NK-92 (cell line): Measurements from ENCODE around the gene VEGFB.

ENCODE experiments used
- DNase-seq: peaks from one replicate; lab custom pipeline; 2025; ENCODE audit not compliant: unreplicated experiment; lab: John Stamatoyannopoulos, UW

Gene VEGFB

GRCh38 chr11:64230171-64230984 lies 4.0 kb upstream of the VEGFB start, which contains the start of gene DNAJC4:
DNAJC4 (plus strand) TSS chr11:64230548; CDS start chr11:64230855, 307 bp downstream.
- no peak for DNase-seq

- no peak for DNase-seq
Observed at GRCh38 chr11:64230985-64231365, 3.4 kb upstream of the VEGFB start.

DNA sequence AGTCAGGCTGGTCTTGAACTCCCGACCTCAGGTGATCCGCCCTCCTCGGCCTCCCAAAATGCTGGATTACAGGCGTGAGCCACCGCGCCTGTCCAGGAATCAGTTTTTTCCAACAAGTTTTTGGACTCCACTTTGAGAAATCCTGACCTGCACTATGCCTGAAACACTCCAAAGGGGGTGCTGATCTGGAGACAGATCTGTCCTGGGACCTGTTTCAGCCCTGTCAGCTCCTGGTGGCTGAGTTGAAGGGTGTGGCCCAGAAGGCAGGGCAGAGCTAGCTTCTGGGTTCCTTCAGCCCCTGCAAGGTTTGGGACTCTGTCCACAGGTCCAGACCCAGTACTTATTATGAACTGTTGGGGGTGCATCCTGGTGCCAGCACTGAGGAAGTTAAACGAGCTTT lies 2.8 kb upstream of the VEGFB start:
- no peak for DNase-seq

DNA sequence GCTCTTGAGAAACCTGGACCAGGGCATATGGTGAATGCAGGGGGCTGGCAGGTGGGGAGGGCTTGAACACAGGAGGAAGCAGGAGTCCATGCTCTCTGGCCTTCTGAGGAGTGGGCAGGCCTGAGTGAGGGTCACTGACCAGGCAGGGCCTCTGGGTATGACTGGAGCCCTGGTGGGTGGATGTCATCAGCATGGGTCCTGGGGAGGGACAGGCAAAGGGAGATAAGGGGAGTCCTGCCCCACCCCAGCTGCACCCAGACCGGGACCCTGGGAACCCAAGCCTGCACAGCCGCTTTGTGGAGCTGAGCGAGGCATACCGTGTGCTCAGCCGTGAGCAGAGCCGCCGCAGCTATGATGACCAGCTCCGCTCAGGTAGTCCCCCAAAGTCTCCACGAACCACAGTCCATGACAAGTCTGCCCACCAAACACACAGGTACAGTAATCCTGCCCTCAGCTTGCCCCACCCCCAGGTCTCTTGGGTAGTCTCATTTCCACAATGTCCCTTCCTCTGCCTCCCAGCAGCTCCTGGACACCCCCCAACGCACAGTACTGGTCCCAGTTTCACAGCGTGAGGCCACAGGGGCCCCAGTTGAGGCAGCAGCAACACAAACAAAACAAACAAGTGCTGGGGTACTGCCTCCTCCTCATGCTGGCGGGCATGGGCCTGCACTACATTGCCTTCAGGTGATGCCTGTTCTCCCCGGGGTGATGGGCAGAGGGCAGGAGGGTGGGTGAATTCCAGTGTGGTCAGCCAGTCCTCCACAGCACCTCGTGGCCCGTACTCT lies 2.0 kb upstream of the VEGFB start:
- no peak for DNase-seq

DNA sequence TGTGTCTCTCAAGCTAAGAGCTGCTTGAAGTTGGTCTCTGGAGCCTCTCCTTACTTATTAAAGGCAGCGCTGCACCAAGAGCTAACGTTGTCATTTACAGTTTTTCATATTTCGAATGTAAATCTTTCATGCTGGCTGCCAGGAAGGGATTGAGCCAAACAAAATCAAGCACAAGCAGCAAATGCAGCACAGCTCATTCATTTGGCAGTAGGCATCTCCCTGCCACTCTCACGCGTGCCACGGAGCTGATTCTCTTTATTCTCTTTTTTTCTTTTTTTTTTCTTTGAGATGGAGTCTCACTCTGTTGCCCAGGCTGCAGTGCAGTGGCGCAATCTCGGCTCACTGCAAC lies 1.4 kb upstream of the VEGFB start:
- DNase-seq = no peak

GRCh38 chr11:64234647-64235379 lies 429 bp downstream of the VEGFB start:
- no peak for DNase-seq

- no peak for DNase-seq
Observed at GRCh38 chr11:64235437-64236161, 1.2 kb downstream of the VEGFB start.

GRCh38 chr11:64237484-64237951 lies 3.1 kb downstream of the VEGFB start:
- DNase-seq = no peak

GRCh38 chr11:64238076-64238475 lies 3.7 kb downstream of the VEGFB start:
- DNase-seq = no peak

DNA sequence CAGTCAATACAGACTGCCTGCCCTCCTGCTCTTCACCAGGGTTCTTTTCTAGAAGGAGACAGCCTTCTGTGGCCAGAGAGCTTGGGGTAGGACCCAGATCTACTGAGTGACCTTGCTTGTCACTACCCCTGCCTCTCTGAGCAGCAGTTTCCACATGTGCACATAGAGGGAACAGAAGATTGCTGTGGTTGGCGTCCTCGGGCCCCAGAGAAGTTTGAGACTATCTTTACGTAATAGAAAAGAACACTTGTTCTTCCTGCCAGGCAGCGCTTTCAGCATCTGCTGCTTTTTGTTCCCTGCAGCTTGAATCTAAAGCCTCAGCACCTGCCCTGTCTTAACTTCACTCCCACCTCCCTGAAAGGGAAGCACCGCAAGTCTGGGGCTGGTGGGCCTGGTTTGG lies 4.6 kb downstream of the VEGFB start:
- no peak for DNase-seq

GRCh38 chr11:64239662-64240434 lies 5.5 kb downstream of the VEGFB start:
- DNase-seq = no peak

DNA sequence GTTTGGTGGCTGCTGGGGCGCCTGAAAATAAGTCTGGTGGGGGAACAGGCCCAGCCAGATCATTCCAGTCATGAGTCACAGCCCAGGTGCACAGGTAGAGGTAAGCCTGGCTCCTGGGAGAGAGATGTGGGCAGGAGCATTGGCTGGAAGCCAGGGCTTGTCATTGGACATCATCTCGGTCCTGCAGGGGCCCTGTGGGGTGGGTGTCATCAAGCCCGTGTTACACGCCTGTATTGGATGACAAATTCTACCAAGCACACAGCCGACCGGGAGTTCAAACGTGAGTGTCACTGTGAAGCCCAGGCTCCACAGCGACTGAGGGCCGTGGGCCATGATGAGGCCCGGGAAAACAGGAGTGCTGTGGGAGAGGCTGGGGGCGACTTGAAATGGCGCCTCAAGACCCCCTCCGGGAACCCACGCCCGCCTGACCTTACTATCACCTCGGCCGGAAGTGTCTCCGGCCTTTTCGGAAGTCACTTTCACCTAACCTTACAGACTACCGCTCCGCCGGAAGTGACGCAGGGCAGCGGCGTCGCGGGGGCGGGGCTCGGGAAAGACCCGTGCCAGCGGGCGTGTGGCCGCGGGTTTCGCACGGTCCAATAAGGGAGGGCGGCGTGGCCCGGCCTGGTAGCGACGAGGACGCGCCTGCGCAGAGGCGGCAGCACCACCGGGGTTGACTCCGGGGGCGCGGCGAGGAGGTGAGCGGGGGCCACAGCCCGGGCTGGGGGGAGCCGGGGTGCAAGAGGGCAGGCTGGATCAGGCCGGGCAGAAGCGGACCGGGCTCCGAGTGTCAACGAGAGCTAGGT lies 6.3 kb downstream of the VEGFB start, which contains the start of gene FKBP2:
Gene FKBP2 (plus strand): TSS at position 661 of the 806 bp plus-strand sequence. CDS start 1,293 bp downstream, outside the sequence.
- DNase-seq = peak; percentile 88

GRCh38 chr11:64241241-64241490 lies 6.8 kb downstream of the VEGFB start:
- peak; percentile 95 for DNase-seq

DNA sequence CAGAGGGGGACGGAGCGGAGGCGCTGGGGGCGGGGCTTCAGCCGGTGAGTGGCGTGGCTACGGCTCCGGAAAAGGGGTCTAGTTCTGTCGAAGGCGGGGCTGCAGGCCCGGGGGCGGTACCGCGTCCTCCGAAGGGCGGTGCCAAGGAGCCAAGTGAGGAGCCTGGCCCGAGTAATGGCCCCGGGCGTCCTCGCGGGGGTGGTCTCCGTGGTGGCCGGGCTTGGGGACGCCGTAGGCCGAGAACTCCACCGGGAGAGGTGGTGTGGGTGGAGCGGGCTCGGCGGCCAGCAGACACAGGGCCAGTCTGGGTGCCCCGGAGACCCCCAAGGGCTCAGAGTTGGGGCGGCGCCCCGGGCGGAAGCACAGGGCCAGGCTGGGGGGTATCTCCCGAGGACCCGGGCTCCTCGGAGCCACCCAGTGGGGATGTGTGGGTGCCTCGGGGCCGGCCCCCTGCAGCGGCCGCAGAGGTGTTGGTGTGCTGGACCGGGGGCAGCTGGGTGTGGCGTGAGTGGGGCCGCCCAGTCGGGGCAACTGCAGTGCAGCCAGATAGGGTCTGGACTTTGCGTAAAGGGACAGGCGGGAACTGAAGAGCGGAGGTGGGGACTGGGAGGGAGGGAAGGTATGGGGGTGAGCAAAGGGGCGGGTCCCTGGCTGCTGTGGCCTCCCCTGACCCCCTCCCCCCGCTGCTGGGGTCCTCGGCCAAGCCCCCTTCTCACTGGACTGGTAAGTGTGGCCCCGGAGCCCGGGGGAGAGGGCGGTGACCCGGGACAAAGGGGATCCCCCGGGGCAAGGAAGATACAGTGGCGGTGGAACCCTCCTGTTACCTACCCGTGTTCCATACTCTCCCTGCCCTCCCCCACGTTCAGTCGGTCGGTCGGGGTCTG lies 7.3 kb downstream of the VEGFB start:
- no peak for DNase-seq

DNA sequence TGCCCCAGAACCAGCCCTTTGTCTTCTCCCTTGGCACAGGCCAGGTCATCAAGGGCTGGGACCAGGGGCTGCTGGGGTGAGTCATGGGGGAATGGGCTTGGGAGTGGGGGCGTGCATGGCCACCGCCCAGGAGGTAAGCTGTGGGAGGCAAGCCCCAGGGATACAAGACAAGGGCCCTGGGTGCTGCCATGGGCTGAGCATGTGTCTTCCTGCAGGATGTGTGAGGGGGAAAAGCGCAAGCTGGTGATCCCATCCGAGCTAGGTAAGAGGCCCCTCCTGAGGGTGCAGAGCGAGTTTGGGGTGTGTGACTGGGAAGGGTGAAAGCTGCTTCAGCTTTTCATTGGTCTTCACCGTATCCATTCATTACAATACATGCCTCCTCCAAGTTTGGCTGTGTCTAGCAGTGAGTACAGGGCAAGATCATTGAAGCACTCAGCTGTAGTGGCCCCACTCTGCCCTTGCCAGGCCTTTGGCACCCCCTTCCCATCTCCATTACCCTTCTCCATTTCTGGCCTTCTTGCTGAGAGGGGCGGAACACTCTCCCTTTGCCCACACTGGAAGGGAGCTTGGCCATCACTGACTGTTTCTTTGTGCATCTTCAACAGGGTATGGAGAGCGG lies 9.0 kb downstream of the VEGFB start:
- no peak for DNase-seq

DNA sequence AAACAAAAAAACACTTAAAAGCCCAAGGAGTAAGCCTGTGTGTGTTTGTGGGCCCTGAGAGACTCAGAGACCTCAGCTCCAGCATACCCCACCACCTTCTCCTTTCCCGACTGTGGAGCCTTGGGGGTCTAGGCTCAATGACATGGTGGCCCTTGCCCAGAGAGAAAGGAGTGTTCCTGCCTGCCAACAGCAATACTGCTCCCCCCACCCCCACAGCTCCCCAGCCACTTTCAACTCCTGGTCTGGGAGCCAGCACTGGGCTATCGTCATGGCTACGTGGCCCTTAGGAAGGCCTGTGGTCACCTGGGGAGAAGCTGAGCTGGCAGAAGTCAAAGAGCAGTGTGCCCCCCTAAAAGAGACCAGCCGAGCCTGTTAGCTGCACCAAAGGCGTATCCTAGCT lies 9.7 kb downstream of the VEGFB start:
- DNase-seq = no peak

DNA sequence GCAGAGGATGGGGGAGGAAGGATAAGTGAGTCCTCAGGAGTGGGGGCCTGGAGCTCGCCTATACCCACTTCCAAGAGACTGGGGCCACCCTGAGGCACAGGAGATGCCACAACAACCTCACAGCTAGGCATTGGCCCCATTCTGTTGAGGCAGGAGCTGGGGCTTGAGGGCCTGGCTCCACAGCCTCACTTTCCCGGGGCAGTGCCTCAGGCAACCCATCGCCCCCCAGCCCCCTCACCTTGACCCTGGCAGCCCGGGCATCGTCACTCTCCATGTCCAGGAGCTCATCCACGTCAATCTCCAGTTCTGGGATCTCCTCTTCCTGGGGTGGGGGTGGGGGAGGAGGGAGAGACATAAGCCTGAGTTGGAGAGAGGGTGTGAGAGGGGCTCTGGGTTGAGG lies 10.6 kb downstream of the VEGFB start:
- no peak for DNase-seq

DNA sequence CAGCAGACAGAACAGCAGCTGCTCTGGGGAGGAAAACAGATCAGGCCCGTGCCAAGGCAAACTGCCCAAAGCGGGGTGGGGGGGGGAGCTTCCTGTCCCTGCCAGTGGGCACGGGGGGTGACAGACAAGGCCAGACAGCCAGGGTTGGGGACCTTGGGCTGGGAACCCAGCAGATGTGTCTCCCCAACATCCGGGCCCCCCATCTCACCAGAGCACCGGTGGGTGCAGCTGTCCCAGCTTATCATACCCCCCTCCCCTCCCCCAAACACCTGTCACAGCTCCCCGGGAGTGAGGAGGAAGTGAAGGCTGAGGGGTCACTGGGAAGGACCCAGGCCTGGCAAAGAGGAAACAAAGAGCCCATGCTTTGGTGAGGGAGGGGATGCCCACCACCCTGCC lies 11.0 kb downstream of the VEGFB start:
- DNase-seq = no peak
